HG03378 (cell line): Measurements from ENCODE around the gene SLC25A36.
"Not testable (repeated sequence)": the region's sequence is repeated elsewhere in the genome, so short reads cannot be mapped to it uniquely, and the experiment has no call there.

Source experiments
- ATAC-seq: cut with Tn5 transposase; IDR thresholded peaks from one replicate; pipeline ENCODE4 v1.9.1; 2021; ENCODE audit warnings: mild to moderate bottlenecking, moderate library complexity; ENCODE audit not compliant: unreplicated experiment

SLC25A36 gene

DNA sequence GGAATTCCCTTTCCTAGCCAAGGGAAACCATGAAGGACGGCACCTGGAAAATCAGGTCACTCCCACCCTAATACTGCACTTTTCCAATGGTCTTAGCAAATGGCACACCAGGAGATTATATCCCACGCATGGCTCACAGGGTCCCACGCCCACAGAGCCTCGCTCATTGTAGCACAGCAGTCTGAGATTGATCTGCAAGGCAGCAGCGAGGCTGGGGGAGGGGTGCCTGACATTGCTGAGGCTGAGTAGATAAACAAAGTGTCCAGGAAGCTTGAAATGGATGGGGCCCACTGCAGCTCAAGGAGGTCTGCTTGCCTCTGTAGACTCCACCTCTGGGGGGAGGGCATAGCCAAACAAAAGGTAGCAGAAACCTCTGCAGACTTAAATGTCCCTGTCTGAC lies 46.2 kb downstream of the SLC25A36 start:
- not testable (repeated sequence) for ATAC-seq

- no peak for ATAC-seq
Measured at GRCh38 chr3:140994316-140994715, 52.7 kb downstream of the SLC25A36 start.

DNA sequence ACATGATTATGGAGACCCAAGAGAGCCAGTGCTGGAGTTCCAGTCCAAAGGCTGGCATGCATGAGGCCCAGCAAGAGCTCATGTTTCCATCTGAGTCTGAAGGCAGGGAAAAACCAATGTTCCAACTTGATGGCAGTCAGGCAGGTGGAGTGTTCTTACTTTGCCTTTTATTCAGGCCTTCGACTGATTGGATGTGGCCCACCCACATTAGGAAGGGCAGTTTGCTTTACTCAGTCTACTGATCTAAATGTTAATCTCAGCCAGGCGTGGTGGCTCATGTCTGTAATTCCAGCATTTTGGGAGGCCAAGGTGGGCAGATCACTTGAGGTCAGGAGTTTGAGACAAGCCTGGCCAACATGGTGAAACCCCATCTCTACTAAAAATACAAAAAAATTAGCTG lies 53.2 kb downstream of the SLC25A36 start:
- not testable (repeated sequence) for ATAC-seq

GRCh38 chr3:140995881-140996280 lies 54.2 kb downstream of the SLC25A36 start:
- ATAC-seq, result no peak

DNA sequence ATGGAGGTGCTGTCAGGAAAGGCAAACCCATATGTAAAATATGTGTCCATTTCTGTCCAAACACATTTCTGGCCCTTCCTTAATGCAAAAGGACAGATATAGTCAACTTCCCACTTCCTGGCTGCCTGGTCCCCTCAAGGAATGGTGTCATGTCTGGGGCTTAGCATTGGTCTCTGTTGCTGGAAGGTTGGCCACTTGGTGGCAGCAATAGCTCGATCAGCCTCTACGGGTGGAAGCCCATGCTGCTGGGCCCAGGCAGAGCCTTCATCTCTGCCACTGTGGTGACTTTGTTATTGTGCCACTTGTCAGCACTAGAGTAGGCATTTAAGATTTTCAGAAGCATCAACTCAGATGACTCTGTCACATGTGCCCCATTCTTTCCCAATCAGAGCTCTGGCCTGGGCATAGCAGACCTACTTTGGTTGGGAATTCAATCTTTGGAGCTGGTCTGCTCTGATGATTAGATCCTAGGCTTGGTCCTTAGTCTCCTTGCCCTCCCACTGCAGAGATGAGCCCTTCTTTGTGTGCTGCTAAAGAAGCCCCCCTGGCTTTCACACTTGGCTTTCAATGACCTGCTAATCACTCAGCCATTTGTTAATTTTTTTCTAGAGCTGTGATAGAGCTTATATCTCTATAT lies 58.5 kb downstream of the SLC25A36 start:
- ATAC-seq, result no peak

GRCh38 chr3:141000686-141001085 lies 59.0 kb downstream of the SLC25A36 start:
- ATAC-seq, result no peak

- no peak for ATAC-seq
Measured at GRCh38 chr3:141006344-141006743, 64.7 kb downstream of the SLC25A36 start.

GRCh38 chr3:141009496-141009895 lies 67.9 kb downstream of the SLC25A36 start:
- no peak for ATAC-seq

DNA sequence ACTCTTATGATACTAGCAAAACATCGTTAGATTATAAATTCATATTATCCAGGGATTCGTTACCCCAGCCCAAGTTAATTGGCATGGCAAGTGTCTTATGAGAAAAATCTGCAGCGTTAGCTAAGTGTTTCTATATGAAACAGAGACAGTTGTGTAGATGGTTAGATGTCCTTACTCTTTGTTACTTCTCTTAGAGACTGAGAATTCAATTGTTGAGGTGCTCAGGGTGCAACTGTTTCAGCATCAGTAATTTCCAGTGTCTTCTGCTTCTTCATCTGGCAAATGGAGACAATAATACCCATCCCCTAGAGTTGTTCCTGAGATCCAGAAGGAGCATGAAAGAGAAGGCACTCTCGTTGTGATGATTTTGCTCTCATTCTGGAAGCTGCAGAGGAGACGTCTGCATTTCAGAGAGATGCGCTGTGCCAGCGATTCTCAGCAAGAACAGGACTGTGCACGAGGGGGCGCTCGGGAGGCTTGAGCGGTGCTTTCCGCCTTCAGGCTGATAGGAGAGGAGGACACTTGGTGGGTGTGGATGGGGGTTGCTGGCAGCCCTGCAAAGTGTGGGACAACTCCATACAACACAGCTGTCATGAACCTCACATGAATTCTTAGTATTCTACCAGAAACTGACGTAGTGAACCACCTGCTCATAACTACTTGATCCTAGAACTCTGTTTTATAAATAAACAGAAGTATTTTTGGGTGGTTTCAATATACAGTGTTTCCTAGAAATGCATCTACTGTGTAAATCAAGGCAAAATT lies 69.8 kb downstream of the SLC25A36 start:
- no peak for ATAC-seq

GRCh38 chr3:141011997-141012262 lies 70.3 kb downstream of the SLC25A36 start:
- ATAC-seq, result no peak

- no peak for ATAC-seq
Measured at GRCh38 chr3:141012571-141012970, 70.9 kb downstream of the SLC25A36 start.

- ATAC-seq, result no peak
Measured at GRCh38 chr3:141015481-141015880, 73.8 kb downstream of the SLC25A36 start.

GRCh38 chr3:141017366-141018322 lies 76.0 kb downstream of the SLC25A36 start:
- not testable (repeated sequence) for ATAC-seq

DNA sequence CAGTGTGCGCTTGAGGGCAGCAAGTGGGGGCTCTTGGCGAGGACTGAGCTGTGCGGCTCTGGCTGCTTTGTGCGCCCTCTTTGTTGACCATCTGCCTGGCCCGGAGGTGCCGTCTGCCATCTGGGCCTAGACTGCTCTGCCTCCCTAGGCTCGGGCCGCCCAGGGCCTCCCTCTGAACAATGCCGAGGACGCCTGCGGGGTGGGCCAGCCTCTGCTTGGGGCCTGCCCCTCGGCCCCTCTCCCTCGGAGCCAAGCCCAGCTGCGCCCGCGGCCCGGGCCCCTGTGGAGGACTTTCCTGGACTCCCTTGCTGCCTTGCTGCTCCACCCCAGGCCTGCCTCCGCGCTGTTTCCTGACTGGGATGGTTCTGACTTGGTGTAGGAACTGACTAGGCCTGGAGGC lies 77.6 kb downstream of the SLC25A36 start:
- no peak for ATAC-seq

GRCh38 chr3:141020143-141020830 lies 78.7 kb downstream of the SLC25A36 start:
- no peak for ATAC-seq

GRCh38 chr3:141021261-141021660 lies 79.6 kb downstream of the SLC25A36 start:
- ATAC-seq, result no peak
